BE2C (cell line): Measurements from ENCODE around the gene XRCC5.

ENCODE experiments used
- DNase-seq: peaks from one replicate; pipeline ENCODE4 v3.0.0-alpha.2; 2020
- H3K27me3 ChIP-seq: fragments of 250-450 bp; sonication (Bioruptor Pico); 2 replicates; pipeline ENCODE4 v1.5.1; 2020; ENCODE audit warnings: mild to moderate bottlenecking
- H3K36me3 ChIP-seq: fragments of 250-450 bp; sonication (Bioruptor Pico); 2 replicates; pipeline ENCODE4 v1.5.1; 2020; ENCODE audit warnings: mild to moderate bottlenecking
- H3K4me1 ChIP-seq: fragments of 250-450 bp; sonication (Bioruptor Pico); 2 replicates; pipeline ENCODE4 v1.5.1; 2020
- H3K4me3 ChIP-seq: 2 replicates; pipeline ENCODE4 v1.5.1; 2011; ENCODE audit warnings: low read depth, low read length
- H3K9me3 ChIP-seq: fragments of 250-450 bp; sonication (Bioruptor Pico); 2 replicates; pipeline ENCODE4 v1.5.1; 2020
- CTCF ChIP-seq: IDR thresholded peaks from 2 replicates; pipeline ENCODE4 v1.5.1; 2012; ENCODE audit warnings: mild to moderate bottlenecking, low read depth, low read length

Gene XRCC5

GRCh38 chr2:216183462-216183861 lies 74.3 kb downstream of the XRCC5 start:
- H3K27me3 ChIP-seq: no peaks in the 10 kb centered on the region
- DNase-seq: no peak
- H3K9me3 ChIP-seq: no peaks in the 10 kb centered on the region
- peaks cover 53% of the 10 kb centered on the region for H3K36me3 ChIP-seq
- TF ChIP-seq CTCF: no peak
- H3K4me1 ChIP-seq: peaks cover 27% of the 10 kb centered on the region
- no peak overlapping the region for H3K4me3 ChIP-seq

GRCh38 chr2:216188559-216188850 lies 79.4 kb downstream of the XRCC5 start:
- Histone ChIP-seq H3K36me3 (peaks cover 67% of the 10 kb centered on the region), H3K4me1 (peaks cover 27% of the 10 kb centered on the region), H3K9me3 (no peaks in the 10 kb centered on the region)

GRCh38 chr2:216188956-216189355 lies 79.8 kb downstream of the XRCC5 start:
- H3K9me3 ChIP-seq: no peaks in the 10 kb centered on the region
- H3K36me3 ChIP-seq: peaks cover 71% of the 10 kb centered on the region
- H3K4me1 ChIP-seq: peaks cover 27% of the 10 kb centered on the region
- no peaks in the 10 kb centered on the region for H3K27me3 ChIP-seq
- no peak for DNase-seq
- no peak for TF ChIP-seq CTCF
- H3K4me3 ChIP-seq: no peak overlapping the region

More at GRCh38 chr2:216188559-216188850, 79.4 kb downstream of the XRCC5 start:
- no peaks in the 10 kb centered on the region for H3K27me3 ChIP-seq
- no peak overlapping the region for H3K4me3 ChIP-seq
- DNase-seq: no peak
- TF ChIP-seq CTCF: no peak

GRCh38 chr2:216189410-216189809 lies 80.3 kb downstream of the XRCC5 start:
- no peak for DNase-seq
- Histone ChIP-seq H3K9me3 (no peaks in the 10 kb centered on the region), H3K27me3 (no peaks in the 10 kb centered on the region), H3K4me1 (peaks cover 27% of the 10 kb centered on the region), H3K36me3 (peaks cover 72% of the 10 kb centered on the region), H3K4me3 (no peak overlapping the region)
- TF ChIP-seq CTCF: no peak

- no peak for TF ChIP-seq CTCF
- H3K4me1 ChIP-seq: peaks cover 18% of the 10 kb centered on the region
- no peaks in the 10 kb centered on the region for H3K27me3 ChIP-seq
- H3K36me3 ChIP-seq: peaks cover 82% of the 10 kb centered on the region
- no peak overlapping the region for H3K4me3 ChIP-seq
- no peaks in the 10 kb centered on the region for H3K9me3 ChIP-seq
- no peak for DNase-seq
These were observed 83.0 kb downstream of the XRCC5 start for GRCh38 chr2:216192181-216192580.

- no peak for TF ChIP-seq CTCF
- H3K27me3 ChIP-seq: no peaks in the 10 kb centered on the region
- DNase-seq: no peak
- peaks cover 82% of the 10 kb centered on the region for H3K36me3 ChIP-seq
- H3K4me3 ChIP-seq: no peak overlapping the region
- H3K4me1 ChIP-seq: peaks cover 14% of the 10 kb centered on the region
- H3K9me3 ChIP-seq: no peaks in the 10 kb centered on the region
These were observed 83.8 kb downstream of the XRCC5 start for GRCh38 chr2:216192931-216193330.
